HG03159 (cell line): ENCODE results near the gene RASGRP2.
"Not testable (repeated sequence)": the region's sequence is repeated elsewhere in the genome, so short reads cannot be mapped to it uniquely, and the experiment has no call there.

ENCODE experiments used
- ATAC-seq: cut with Tn5 transposase; IDR thresholded peaks from one replicate; pipeline ENCODE4 v1.9.1; 2021; ENCODE audit warnings: mild to moderate bottlenecking, moderate library complexity; ENCODE audit not compliant: unreplicated experiment

The RASGRP2 gene

DNA sequence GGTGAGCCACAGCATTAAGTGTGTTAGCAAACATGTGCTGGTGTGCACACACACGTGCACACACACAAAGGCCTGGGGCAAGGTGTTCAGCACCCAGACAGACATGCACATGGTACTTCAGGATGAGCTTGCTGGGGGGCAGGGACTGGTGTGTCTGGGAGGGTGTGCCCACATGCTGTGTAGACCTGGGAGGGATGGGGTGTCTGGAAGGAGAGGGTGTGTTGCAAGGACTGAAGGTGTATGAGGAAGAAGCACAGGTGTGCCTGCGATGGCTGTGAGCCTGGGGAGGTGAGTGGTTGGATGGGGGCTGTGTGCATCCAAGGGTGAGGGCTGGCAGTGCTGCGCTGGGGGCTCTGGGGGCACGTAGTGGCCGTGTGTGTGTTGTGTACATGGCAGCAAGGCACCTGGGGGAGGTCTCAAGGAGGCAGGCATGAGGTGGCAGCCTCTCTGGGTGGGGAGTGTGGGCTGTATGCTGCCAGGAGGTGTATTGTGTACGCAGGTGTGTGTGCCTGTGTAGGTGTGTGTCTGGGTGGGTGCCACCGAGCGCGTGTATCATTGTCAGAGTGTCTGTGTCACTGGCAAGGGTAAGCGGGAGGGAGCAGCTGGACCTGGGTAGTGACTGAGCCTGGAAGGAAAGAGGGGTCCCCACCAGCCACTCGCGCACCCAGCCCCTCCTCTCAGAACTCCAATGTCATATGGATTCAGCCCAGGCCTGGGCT, 23.1 kb downstream of the RASGRP2 start:
- no peak for ATAC-seq

DNA sequence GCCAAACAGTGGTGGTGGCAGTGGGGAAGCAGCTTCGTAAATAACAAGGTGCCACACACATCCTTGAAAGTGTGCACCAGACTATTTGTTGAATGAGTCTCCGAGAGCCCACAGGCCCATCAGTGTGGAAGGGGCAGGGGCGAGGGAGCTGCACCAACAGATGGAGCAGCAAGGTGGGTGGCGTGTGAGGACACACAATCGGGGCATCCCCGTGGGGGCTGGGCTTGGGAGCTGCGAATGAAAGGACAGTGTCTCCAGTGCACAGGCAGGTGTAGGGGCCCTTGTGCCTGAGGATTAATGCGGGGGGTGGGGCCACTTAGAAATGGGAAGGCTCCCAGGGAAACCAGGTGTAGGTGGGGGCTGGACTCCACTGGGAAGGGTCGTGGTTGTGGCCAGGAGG, 23.8 kb downstream of the RASGRP2 start:
- ATAC-seq, result no peak

DNA sequence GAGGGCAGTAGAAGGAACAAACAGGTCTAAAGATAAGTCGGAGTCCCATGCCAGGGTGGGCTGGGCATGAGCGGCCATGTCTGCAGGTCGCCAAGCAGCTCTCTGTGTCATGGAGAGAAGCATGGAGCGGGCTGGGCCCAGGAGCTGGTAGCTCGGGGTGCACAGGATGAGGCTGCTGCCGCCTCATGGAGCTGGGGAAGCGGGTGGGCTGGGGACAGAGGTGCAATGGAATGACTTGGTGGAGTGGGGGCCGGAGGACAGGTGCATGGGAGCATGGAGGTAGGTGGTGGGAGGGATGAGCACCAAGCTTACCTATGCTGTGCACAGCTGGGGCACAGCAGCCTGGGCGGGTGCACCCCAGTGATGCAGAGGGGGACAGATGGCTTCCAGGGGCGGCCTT, 24.5 kb downstream of the RASGRP2 start:
- no peak for ATAC-seq

DNA sequence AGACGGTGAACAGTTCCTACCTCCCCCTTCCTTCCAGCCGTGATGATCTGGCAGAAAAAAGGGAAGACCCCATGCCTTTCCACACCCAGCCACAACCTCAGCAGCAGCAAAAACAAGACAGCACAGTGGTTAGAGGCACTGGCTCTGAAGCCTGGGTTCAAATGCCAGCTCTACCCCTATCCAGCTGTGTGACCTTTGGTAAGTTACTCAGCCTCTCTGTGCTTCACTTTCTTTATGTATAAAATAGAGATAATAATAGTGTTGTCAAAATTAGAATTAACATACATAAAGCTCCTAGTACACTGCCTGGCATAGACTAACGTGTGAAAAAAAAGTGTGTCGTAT, 25.2 kb downstream of the RASGRP2 start:
- no peak for ATAC-seq

DNA sequence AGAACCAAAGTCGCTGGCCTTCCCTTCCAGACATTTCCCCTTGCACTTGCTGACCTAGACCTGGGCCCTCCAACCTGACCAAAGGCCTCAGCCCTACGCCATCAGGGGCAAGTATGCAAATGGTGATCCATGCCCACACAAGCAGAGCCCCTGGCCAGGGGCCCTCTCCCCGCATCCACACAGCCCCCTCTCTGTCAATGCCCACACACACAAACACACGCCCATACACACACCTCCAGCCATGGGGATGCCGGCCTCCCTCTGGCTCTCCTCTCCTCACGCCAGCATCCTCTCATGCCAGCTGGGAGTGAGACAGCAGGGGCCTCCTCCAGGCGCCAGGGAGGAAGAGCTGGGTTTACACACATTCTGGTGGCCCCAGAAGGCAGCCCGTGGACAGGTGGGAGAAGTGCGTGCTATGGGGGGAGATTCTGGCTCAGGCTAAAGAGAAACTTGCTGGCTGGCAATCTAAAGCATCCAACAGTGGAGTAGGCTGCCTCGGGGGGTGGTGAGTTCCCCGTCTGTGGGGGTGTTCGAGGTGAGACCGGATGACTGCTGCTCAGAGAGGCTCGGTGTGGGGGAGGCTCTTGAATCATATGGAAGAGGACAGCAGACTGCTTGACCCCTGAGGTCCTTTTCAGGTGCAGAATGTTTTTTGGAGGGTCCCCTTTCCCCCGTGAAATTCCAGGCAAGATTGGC, 25.7 kb downstream of the RASGRP2 start:
- ATAC-seq, result no peak

DNA sequence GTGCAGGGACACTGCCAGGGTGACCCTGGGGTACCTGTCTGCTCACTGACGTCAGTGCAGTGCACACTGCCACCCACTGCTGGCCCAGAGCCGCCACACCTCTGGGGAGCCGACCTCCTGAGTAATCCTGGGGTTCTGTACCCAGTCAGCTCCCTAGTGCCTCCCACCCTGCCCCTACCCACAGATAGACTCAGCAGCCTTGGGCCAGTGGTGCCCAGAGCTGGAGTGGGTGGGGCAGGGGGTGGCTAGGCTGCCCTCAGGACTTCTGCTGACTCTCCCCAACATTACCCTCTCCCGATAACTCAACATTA, 26.7 kb downstream of the RASGRP2 start:
- ATAC-seq, result no peak

DNA sequence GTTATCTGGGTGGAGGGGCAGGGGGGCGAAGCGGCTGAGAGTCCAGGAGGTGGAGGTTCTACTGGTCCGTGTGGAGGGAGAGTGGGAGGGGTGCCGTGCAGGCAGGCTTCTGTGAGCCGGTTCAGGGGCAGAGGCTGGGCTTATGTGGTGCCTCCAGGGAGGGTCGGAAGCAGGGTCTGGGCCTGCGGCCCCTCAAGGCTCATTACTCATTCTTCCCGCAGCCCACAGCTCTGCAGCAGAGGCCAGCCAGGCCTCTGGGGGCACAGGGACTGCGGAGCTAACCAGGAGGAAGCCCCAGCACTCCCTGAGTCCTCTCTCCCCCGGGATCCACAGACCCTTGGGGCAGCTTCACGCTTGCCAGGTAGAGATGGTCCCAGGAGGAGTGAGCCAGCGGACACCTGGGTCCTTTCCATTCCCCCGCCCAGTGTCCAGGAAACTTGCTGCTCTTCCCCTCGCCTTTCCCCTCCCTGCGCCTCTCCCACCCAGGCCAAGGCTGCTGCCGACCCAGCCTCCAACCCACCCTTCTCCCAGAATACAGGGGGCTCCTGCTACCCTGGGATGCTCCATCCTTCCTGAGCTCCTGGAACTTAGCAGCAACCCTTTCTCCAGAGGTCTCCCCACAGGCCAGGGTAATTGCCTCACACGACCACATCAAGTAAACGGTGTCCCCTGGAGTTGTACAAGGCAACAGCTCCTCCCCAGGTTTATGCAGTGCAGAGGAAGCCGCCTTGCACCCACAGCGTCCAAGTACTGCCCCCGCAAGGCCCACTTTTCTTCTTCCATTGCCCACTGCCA, 27.3 kb downstream of the RASGRP2 start:
- no peak for ATAC-seq

DNA sequence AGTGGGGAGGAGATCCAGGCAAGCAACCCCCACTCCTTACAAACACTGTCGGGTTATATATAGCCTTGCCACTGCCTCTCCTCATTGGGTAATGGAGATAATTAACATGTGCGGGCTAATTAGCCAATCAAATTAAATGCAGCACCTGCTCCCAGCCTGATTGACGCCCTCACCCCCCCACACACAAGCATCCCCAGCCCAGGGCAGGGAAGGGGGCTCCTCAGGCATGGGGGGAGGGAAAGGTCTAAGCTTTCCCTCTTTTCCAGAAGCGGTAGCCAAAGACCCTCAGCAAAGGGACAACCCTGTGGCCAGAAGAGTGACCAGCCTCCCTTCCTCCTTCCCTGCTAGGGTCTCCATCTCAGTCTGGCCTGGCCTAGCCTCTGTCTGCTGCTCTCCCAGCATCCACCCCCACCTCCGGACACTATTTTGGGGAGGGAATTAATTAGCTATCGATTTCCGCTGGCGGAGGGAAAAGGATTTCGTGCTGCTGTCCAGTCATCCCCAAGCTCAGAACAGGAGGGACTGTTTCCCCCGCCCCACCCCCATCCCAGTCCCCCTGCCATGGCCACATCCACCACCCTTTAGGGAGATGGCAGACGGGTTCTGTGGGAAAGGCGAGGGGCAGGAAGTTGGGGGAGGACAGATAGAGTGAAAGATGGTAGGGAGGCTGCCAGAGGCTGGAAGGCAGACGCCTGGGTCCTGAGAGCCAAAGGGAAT, 28.0 kb downstream of the RASGRP2 start:
- no peak for ATAC-seq

DNA sequence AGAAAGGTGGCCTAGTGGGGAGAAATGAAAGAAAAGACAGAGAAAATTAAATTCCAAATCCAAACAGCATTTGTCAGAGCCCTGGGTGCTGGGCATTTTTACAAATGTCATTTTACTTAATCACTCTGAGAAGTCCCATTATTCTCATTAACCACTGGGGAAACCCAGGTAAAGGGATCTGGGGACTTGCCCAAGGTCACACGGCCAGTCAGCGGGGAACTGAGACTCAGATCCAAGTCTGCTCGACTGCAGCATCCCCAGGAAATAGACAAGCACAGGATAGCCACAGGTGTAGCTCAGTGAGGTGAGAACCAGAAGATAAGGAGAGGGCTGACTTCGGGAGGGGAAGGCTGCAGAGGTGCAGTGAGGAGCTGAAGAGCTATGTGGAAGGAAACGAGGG, 28.8 kb downstream of the RASGRP2 start:
- no peak for ATAC-seq

DNA sequence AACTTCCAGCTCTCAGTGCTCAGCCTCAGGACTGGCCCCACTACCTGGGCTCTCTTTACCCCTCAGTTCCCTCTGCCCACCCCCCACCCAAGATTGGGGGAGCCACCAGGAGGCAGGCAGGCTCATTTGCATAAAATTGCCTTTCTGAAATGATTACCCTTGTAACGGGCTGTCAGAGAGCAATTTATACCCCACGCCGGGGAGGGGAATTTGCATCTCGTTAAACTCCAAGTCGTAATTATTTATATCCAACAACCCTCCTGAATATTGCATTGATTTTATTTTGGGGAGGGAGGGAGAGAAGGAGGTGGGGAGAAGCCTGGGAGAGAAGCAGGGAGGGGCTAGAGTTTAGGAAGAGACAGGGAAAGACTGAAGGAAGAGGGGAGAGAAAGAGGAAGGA, 29.3 kb downstream of the RASGRP2 start:
- no peak for ATAC-seq

DNA sequence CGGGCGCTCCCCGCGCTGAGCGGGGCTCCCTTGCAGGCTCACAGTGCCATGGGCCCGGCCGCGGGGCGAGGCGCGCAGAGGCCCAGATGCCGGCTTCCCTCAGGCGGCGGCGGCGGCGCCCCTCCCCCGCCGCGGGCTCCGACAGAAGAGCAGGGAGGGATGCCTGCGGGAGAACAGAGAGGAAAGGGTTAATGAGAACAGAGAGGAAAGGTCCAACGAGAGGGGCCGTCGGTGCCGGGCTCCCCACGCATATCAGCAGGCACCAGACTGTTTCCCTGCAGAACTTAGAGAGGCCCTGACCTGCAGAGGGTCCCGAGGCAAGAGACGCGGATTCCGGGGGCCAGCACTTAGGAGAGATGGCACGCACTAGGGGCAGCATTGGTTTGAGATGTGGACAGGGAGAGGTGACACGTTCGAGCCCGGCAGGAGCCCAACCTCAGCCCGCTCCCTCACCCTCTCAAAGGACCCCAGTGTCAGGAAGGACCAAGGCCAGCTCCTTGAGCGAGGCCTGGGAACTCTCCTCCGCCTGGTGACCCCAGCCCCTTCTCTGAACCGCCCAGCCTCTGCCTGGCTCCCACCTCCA, 30.1 kb downstream of the RASGRP2 start:
- ATAC-seq, result no peak

DNA sequence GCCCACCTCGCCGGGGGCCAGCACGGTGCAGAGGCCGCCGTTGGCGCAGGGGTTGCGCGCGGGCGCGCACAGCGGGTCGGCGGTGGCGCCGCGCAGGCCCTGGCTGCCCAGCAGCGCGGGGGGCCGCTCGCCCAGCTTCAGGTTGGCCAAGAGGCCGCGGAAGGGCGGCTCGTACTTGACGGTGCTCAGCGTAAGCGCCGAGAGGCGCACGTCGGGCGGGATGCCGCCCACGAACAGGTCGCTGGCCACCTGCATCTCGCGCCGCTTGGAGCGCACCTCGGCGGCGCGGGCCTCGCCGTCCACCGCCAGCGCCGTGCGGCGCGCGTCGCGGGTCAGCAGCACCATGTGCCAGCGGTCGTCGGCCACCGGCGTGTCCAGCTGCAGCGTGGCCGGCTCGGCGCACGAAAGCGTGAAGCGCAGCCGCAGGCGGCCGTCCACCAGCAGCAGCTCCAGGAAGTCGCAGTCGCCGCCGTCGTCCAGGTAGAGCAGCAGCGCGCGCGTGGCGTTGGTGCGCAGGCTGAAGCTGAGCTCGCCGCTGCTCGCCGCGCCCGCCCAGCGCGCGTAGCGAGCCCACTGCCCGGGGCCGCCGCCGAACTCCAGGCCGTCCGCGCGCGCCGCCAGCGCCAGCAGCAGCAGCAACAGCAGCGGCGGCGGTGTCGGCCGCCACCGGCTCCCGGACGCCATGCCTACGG, 30.8 kb downstream of the RASGRP2 start:
- ATAC-seq, result no peak

DNA sequence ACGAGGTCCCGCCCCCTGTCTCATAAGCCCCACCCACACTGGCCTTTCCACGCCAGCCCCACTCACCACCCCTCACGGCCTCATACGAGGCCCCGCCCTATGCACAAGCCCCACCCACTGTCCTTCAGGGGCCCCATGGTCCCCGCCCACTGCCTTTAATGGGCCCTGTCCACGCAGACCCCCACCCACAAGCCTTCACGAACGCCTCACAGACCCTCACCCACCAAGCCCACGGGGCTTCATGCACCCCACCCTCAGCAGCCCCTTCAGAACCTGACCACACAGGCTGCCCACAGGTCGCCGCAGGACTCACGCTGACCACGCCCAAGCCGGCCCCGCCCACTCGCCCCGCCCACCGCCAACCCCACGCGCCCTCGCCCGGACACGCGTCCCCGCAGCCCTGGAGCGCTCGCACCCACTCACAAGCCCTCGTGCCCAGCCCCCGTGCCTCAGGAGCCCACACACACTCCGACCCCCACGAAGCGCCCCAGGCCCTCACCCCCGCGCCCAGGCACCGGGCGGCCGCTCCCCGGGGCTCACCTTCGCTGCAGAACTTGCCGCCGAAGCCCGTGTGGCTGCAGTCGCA, 31.4 kb downstream of the RASGRP2 start:
- no peak for ATAC-seq

DNA sequence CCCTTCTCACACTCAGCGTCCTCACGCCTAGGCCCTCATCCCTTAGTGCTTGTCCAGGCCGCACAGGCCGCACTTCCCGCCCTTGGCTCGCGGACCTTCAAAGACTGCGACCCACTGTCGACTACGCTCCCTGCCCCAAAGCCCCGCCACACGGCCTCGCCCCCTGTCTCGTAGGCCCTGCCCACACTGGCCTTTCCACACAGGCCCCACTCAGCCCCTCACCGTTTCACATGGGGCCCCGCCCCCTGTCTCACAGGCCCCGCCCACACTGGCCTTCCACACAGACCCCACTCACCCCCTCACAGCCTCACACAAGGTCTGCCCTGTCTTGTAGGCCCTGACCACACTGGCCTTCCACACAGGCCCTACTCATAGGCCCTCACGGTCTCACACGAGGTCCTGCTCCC, 32.0 kb downstream of the RASGRP2 start:
- ATAC-seq, result no peak

DNA sequence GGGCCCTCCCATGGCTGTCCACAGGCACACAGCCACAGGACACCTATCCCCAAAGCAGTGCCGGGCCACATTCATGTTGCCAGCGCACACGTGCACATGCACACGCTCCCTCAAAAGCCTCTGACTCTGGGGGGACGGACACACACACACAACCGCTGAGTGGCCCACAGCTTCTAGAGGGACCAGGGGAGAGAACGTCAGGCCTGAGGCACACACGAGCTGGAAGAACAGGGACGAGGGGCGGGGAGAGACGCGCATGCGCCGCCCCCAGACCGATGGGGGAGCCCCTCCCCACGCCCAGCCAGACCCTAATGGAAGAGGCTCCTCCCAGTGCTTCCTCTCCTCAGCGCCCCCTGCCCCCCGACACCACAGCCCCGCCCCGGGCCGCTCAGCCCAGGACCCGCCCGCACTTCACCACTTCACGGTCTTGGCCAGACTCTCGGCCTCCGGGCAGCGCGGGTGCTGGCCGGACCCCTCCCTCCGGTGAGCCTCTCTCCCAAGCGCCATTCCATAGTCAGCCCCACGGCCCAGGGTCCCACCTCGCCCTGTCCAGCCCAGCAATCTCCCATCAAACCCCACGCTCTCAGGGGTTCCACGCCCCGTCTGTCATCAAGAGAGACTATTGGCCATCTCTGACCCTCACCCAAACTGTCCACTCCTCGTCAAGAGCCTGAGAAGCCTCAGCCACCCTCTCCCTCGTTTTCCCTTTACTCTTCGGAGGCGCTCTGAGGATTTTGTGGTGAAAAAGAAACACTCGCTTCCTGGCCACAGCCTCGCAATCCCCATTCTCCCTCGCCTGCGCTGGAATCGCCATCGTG, 32.6 kb downstream of the RASGRP2 start:
- ATAC-seq, result no peak

DNA sequence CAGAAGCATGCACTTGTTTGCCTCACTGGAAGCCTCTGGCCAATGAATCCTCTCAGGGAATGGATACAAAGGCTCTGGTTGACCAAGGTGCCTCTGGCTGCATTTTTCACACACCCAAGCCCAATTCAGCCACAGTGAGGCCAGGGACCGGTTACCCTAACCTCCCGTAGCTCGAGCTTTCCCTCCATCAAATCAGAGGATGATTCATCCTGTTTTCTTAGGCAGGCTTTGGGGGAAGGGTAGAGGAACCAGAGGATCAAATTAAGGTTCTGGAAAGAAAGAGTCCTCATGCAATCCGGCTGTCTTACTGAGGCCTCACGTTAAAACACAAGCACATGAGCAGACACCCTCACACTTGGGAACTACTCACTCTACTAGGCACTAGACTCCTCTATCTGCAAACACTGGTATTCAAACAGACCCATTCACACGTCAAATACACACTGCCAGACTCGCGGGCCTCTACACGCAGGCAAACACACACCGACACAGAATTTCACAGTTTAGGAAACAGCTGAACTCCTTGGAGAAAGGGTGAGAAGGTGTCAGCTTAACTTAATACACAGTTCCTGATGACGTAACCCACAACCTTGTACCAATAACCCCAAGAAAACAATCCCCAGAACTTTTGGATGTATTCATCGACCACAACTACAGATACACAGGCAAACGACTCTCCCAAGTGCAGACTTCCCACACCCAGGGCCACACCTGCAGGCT, 33.4 kb downstream of the RASGRP2 start:
- no peak for ATAC-seq

DNA sequence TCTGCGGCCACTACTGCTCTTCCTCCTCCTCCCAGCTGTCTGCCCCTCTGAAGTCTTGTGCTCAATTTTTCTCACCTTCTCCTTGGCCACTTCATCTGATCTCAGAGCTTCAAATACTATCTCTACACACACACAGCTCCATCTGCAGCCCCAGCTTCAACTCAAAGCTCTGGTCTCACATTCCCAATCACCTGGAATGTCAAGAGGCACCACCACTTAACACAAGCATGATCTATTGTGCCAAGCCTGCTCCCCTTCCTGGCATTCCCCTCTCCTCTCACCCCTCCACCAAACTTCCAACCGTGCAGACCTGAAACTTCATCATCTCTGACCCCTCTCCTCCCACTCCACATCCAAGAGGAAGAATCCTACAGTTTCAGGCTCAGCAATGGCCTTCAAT, 38.4 kb downstream of the RASGRP2 start:
- ATAC-seq, result no peak

DNA sequence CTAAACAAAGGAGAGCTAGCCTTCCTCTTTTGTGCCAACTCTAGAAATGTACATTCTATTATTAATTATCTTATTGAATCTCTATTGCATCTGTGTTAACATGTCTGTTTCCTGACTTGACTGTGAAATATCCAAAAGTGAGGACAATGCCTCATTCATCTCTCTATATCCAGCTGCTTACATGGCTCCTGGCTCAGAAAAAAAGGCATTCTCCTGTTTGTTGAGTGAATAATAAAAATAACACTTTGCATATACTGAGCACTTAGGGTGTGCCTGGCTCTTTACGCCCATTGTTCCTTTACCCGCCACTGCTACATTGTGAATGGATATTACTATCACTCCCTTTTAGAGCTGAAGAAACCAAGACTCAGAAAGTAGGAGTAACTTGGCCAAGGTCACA, 40.9 kb downstream of the RASGRP2 start:
- ATAC-seq, result no peak

DNA sequence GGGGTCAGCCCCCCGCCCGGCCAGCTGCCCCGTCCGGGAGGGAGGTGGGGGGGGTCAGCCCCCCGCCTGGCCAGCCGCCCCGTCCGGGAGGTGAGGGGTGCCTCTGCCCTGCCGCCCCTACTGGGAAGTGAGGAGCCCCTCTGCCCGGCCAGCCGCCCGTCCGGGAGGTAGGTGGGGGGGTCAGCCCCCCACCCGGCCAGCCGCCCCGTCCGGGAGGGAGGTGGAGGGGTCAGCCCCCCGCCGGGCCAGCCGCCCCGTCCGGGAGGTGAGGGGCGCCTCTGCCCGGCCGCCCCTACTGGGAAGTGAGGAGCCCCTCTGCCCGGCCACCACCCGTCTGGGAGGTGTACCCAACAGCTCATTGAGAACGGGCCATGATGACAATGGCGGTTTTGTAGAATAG, 42.0 kb downstream of the RASGRP2 start:
- ATAC-seq, result not testable (repeated sequence)
